Measurements from ENCODE around the gene NTRK3. TPM values are rescaled to one million over a fixed set of nuclear protein-coding genes. Genes with fewer than 3 reads are reported as not detected.

NTRK3 gene
- polyA plus RNA-seq, 1 donor (not counting 4 experiments of a cell fraction or from before 2014, with no cell fraction given) = not detected

- no peaks in the 10 kb centered on the region for H3K36me3 ChIP-seq (ENCODE audit: control insufficient read depth in 2 of 2, extremely low read depth in 1 of 2, insufficient read depth in 2 of 2, low read length in 2 of 2)
- no peaks in the 10 kb centered on the region for H4K20me1 ChIP-seq (ENCODE audit: control insufficient read depth, extremely low read depth, insufficient read depth, low read length)
- no peak overlapping the region for H3K4me2 ChIP-seq (ENCODE audit: control insufficient read depth, extremely low read depth, insufficient read depth, low read depth, low read length)
- H3K79me2 ChIP-seq (ENCODE audit: control insufficient read depth, insufficient read depth, low read length) = no peaks in the 10 kb centered on the region
- no peak for DNase-seq (ENCODE audit: low read depth, low spot score)
- H3K27ac ChIP-seq (ENCODE audit: control insufficient read depth, insufficient read depth, low read length) = no peak overlapping the region
- H3K4me1 ChIP-seq (ENCODE audit: control insufficient read depth, extremely low read depth, insufficient read depth, low read length) = no peaks in the 10 kb centered on the region
- dilution Hi-C loops (cut with MboI; ENCODE audit: extremely low pct_ligation_motif_present, low sequenced_read_pairs) = no loop called here
- H3K9ac ChIP-seq (ENCODE audit: control insufficient read depth, extremely low read depth, insufficient read depth, low read length) = no peak overlapping the region
- no peaks in the 10 kb centered on the region for H3K9me1 ChIP-seq (ENCODE audit: control insufficient read depth, extremely low read depth, insufficient read depth, low read length)
- no peak overlapping the region for H3K4me3 ChIP-seq (ENCODE audit: control insufficient read depth in 2 of 3, extremely low read depth in 1 of 3, insufficient read depth in 2 of 3, low read depth in 1 of 3, low read length in 3 of 3)
- no peaks in the 10 kb centered on the region for H3K27me3 ChIP-seq (ENCODE audit: control insufficient read depth, extremely low read depth, insufficient read depth, low read length)
- FAIRE-seq = no peak
- no peak overlapping the region for H2AFZ ChIP-seq (ENCODE audit: control insufficient read depth, low read length)
- TF ChIP-seq CTCF (optimal IDR thresholded peaks at IDR 0.05 in 1 of 3, IDR thresholded peaks at IDR 0.05 in 1 of 3, conservative IDR thresholded peaks at IDR 0.05 in 1 of 3; ENCODE audit: extremely low read depth in 1 of 3, insufficient read depth in 2 of 3, low read length in 3 of 3) (no peak), EZH2 (IDR thresholded peaks at IDR 0.05; ENCODE audit: low read length) (no peak)
- H3K9me3 ChIP-seq (ENCODE audit: control insufficient read depth, low read depth, low read length) = no peaks in the 10 kb centered on the region
These were observed 43.0 kb upstream of the NTRK3 start for GRCh38 chr15:88299497-88299896.

GRCh38 chr15:88288661-88289060 lies 32.1 kb upstream of the NTRK3 start:
- Histone ChIP-seq H3K27me3 (ENCODE audit: control insufficient read depth, extremely low read depth, insufficient read depth, low read length) (no peaks in the 10 kb centered on the region), H3K9me1 (ENCODE audit: control insufficient read depth, extremely low read depth, insufficient read depth, low read length) (no peaks in the 10 kb centered on the region), H3K4me3 (ENCODE audit: control insufficient read depth in 2 of 3, extremely low read depth in 1 of 3, insufficient read depth in 2 of 3, low read depth in 1 of 3, low read length in 3 of 3) (no peak overlapping the region), H4K20me1 (ENCODE audit: control insufficient read depth, extremely low read depth, insufficient read depth, low read length) (no peaks in the 10 kb centered on the region), H3K27ac (ENCODE audit: control insufficient read depth, insufficient read depth, low read length) (no peak overlapping the region), H3K9me3 (ENCODE audit: control insufficient read depth, low read depth, low read length) (no peaks in the 10 kb centered on the region), H3K4me1 (ENCODE audit: control insufficient read depth, extremely low read depth, insufficient read depth, low read length) (no peaks in the 10 kb centered on the region), H3K4me2 (ENCODE audit: control insufficient read depth, extremely low read depth, insufficient read depth, low read depth, low read length) (no peak overlapping the region), H3K9ac (ENCODE audit: control insufficient read depth, extremely low read depth, insufficient read depth, low read length) (no peak overlapping the region), H3K79me2 (ENCODE audit: control insufficient read depth, insufficient read depth, low read length) (no peaks in the 10 kb centered on the region), H3K36me3 (ENCODE audit: control insufficient read depth in 2 of 2, extremely low read depth in 1 of 2, insufficient read depth in 2 of 2, low read length in 2 of 2) (no peaks in the 10 kb centered on the region), H2AFZ (ENCODE audit: control insufficient read depth, low read length) (no peak overlapping the region)
- FAIRE-seq (no peak), DNase-seq (ENCODE audit: low read depth, low spot score) (no peak)
- dilution Hi-C loops (cut with MboI; ENCODE audit: extremely low pct_ligation_motif_present, low sequenced_read_pairs) = no loop called here
- TF ChIP-seq EZH2 (IDR thresholded peaks at IDR 0.05; ENCODE audit: low read length) (no peak), CTCF (optimal IDR thresholded peaks at IDR 0.05 in 1 of 3, IDR thresholded peaks at IDR 0.05 in 1 of 3, conservative IDR thresholded peaks at IDR 0.05 in 1 of 3; ENCODE audit: extremely low read depth in 1 of 3, insufficient read depth in 2 of 3, low read length in 3 of 3) (no peak)
